ENCODE data around the gene MYOCD.

Gene MYOCD

GRCh38 chr17:12790249-12791106 is 124.8 kb downstream of the MYOCD start (continued):
- no peak for TF ChIP-seq PRDM4 (tag by site-specific recombination; IDR thresholded peaks at IDR 0.05)
- no peak for TF ChIP-seq ZNF596 (tag by site-specific recombination; IDR thresholded peaks at IDR 0.05)
- TF ChIP-seq CTCF (tag by site-specific recombination; IDR thresholded peaks at IDR 0.05), result no peak
- no peak for TF ChIP-seq ZNF132 (tag by site-specific recombination; IDR thresholded peaks at IDR 0.05; ENCODE audit: borderline replicate concordance)
- no peak for TF ChIP-seq ZXDB (tag by site-specific recombination; IDR thresholded peaks at IDR 0.05)
- no peak for TF ChIP-seq ZNF19 (tag by site-specific recombination; IDR thresholded peaks at IDR 0.05; ENCODE audit: low read depth)
- TF ChIP-seq ZBTB20 (tag by site-specific recombination; IDR thresholded peaks at IDR 0.05), result peak; percentile 97
- no peak for TF ChIP-seq ZNF692 (tag by site-specific recombination; IDR thresholded peaks at IDR 0.05)
- no peak; the same call in 1 of the 2 replicates for TF ChIP-seq KLF8 (tag by site-specific recombination; IDR thresholded peaks at IDR 0.05)
- TF ChIP-seq ZNF664 (tag by site-specific recombination; IDR thresholded peaks at IDR 0.05), result no peak
- no peak for TF ChIP-seq PRDM6 (tag by site-specific recombination; IDR thresholded peaks at IDR 0.05)
- peak; percentile 29; the same call in 1 of the 2 replicates for TF ChIP-seq PATZ1 (tag by site-specific recombination; IDR thresholded peaks at IDR 0.05)
- no peak for TF ChIP-seq KLF17 (tag by site-specific recombination; IDR thresholded peaks at IDR 0.05)
- no peak for TF ChIP-seq AEBP2 (tag by site-specific recombination; IDR thresholded peaks at IDR 0.05; ENCODE audit: borderline replicate concordance)
- TF ChIP-seq ZNF530 (tag by site-specific recombination; IDR thresholded peaks at IDR 0.05; ENCODE audit: low read depth), result no peak
- no peak for TF ChIP-seq ZSCAN16 (tag by site-specific recombination; IDR thresholded peaks at IDR 0.05)
- TF ChIP-seq ZBTB44 (tag by site-specific recombination; IDR thresholded peaks at IDR 0.05), result no peak
- no peak for TF ChIP-seq ZNF510 (tag by site-specific recombination; IDR thresholded peaks at IDR 0.05; ENCODE audit: insufficient replicate concordance)
- no peak for TF ChIP-seq ZNF843 (tag by site-specific recombination; IDR thresholded peaks at IDR 0.05)
- 0 out of 2 replicates have a peak, but pooled peaks have one; percentile 30 for TF ChIP-seq ZBTB17 (tag by site-specific recombination; IDR thresholded peaks at IDR 0.05)
- TF ChIP-seq ZNF366 (tag by site-specific recombination; conservative IDR thresholded peaks at IDR 0.05), result 0 out of 2 replicates have a peak, but pooled peaks have one; percentile 24
- TF ChIP-seq ZNF18 (tag by site-specific recombination; IDR thresholded peaks at IDR 0.05), result 0 out of 2 replicates have a peak, but pooled peaks have one; percentile 30
